ENCODE measurements around the gene EEFSEC. TPM values are rescaled to one million over a fixed set of nuclear protein-coding genes. Genes with fewer than 3 reads are reported as not detected.

EEFSEC gene
- polyA plus RNA-seq, 1 donor (not counting 4 experiments of a cell fraction or from before 2014, with no cell fraction given), result 8.7 TPM

- FAIRE-seq, result no peak
- TF ChIP-seq CTCF (optimal IDR thresholded peaks at IDR 0.05 in 1 of 3, IDR thresholded peaks at IDR 0.05 in 1 of 3, conservative IDR thresholded peaks at IDR 0.05 in 1 of 3; ENCODE audit: extremely low read depth in 1 of 3, insufficient read depth in 2 of 3, low read length in 3 of 3), result no peak
- TF ChIP-seq EZH2 (IDR thresholded peaks at IDR 0.05; ENCODE audit: low read length), result no peak
- Histone ChIP-seq H3K9ac (ENCODE audit: control insufficient read depth, extremely low read depth, insufficient read depth, low read length) (no peak overlapping the region), H3K79me2 (ENCODE audit: control insufficient read depth, insufficient read depth, low read length) (no peaks in the 10 kb centered on the region), H2AFZ (ENCODE audit: control insufficient read depth, low read length) (no peak overlapping the region), H3K27me3 (ENCODE audit: control insufficient read depth, extremely low read depth, insufficient read depth, low read length) (no peaks in the 10 kb centered on the region), H4K20me1 (ENCODE audit: control insufficient read depth, extremely low read depth, insufficient read depth, low read length) (no peaks in the 10 kb centered on the region), H3K4me2 (ENCODE audit: control insufficient read depth, extremely low read depth, insufficient read depth, low read depth, low read length) (no peak overlapping the region), H3K27ac (ENCODE audit: control insufficient read depth, insufficient read depth, low read length) (no peak overlapping the region), H3K4me1 (ENCODE audit: control insufficient read depth, extremely low read depth, insufficient read depth, low read length) (no peaks in the 10 kb centered on the region), H3K9me1 (ENCODE audit: control insufficient read depth, extremely low read depth, insufficient read depth, low read length) (no peaks in the 10 kb centered on the region), H3K4me3 (ENCODE audit: control insufficient read depth in 2 of 3, extremely low read depth in 1 of 3, insufficient read depth in 2 of 3, low read depth in 1 of 3, low read length in 3 of 3) (no peak overlapping the region), H3K9me3 (ENCODE audit: control insufficient read depth, low read depth, low read length) (no peaks in the 10 kb centered on the region), H3K36me3 (ENCODE audit: control insufficient read depth in 2 of 2, extremely low read depth in 1 of 2, insufficient read depth in 2 of 2, low read length in 2 of 2) (peaks cover 0 to 6% of the 10 kb centered on the region in 2 experiments)
- DNase-seq (ENCODE audit: low read depth, low spot score), result no peak
- dilution Hi-C loops (cut with MboI; ENCODE audit: extremely low pct_ligation_motif_present, low sequenced_read_pairs), result no loop called here
Observed at GRCh38 chr3:128372707-128373533, 219.6 kb downstream of the EEFSEC start.

DNA sequence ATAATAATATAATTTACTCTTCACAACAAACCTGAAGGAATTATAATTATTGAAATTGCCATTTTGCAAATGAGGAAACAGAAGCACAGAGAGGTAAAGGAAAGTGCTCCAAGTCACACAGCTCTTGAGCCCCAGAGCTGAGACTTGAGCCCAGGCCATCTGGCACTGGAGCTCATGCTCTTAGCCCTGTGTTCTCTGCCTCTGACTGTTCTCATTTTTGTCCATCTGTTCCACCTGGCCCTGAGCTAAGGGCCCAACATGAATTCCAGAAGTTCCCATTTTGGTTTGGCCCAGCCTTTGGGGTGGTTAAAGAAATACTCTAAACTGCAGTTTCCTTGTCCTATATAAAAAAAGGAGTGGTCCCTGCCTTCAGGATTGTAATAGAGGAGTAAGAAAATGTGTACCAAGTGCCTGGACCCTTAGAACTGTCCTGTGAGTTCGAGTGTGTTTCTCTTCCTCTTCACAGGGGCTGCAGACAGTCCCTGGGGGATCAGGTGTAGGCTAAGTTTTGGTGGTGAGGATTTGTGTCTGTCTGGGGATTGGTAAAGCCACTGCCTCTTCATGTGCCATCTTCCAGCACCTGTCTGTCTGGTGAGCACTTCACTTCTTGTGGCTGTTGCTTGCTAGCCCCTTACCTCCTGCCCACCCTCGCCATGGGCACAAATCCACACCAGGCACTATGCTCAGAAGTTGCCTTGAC, 221.6 kb downstream of the EEFSEC start:
- H4K20me1 ChIP-seq (ENCODE audit: control insufficient read depth, extremely low read depth, insufficient read depth, low read length), result no peaks in the 10 kb centered on the region
- FAIRE-seq (no peak), DNase-seq (ENCODE audit: low read depth, low spot score) (no peak)
- H3K79me2 ChIP-seq (ENCODE audit: control insufficient read depth, insufficient read depth, low read length), result no peaks in the 10 kb centered on the region
- H3K9me1 ChIP-seq (ENCODE audit: control insufficient read depth, extremely low read depth, insufficient read depth, low read length), result peaks cover 2% of the 10 kb centered on the region
- H3K36me3 ChIP-seq (ENCODE audit: control insufficient read depth in 2 of 2, extremely low read depth in 1 of 2, insufficient read depth in 2 of 2, low read length in 2 of 2), result peaks cover 0 to 6% of the 10 kb centered on the region in 2 experiments
- no peak overlapping the region for H3K4me3 ChIP-seq (ENCODE audit: control insufficient read depth in 2 of 3, extremely low read depth in 1 of 3, insufficient read depth in 2 of 3, low read depth in 1 of 3, low read length in 3 of 3)
- no peaks in the 10 kb centered on the region for H3K27me3 ChIP-seq (ENCODE audit: control insufficient read depth, extremely low read depth, insufficient read depth, low read length)
- TF ChIP-seq EZH2 (IDR thresholded peaks at IDR 0.05; ENCODE audit: low read length), result no peak
- no peak for TF ChIP-seq CTCF (optimal IDR thresholded peaks at IDR 0.05 in 1 of 3, IDR thresholded peaks at IDR 0.05 in 1 of 3, conservative IDR thresholded peaks at IDR 0.05 in 1 of 3; ENCODE audit: extremely low read depth in 1 of 3, insufficient read depth in 2 of 3, low read length in 3 of 3)
- no peak overlapping the region for H3K27ac ChIP-seq (ENCODE audit: control insufficient read depth, insufficient read depth, low read length)
- no peaks in the 10 kb centered on the region for H3K9me3 ChIP-seq (ENCODE audit: control insufficient read depth, low read depth, low read length)
- H3K9ac ChIP-seq (ENCODE audit: control insufficient read depth, extremely low read depth, insufficient read depth, low read length), result no peak overlapping the region
- no peak overlapping the region for H2AFZ ChIP-seq (ENCODE audit: control insufficient read depth, low read length)
- H3K4me1 ChIP-seq (ENCODE audit: control insufficient read depth, extremely low read depth, insufficient read depth, low read length), result no peaks in the 10 kb centered on the region
- no peak overlapping the region for H3K4me2 ChIP-seq (ENCODE audit: control insufficient read depth, extremely low read depth, insufficient read depth, low read depth, low read length)
- dilution Hi-C loops (cut with MboI; ENCODE audit: extremely low pct_ligation_motif_present, low sequenced_read_pairs), result no loop called here
